Adipocyte (in vitro differentiated cells): ENCODE data around the gene PDE3B.

ENCODE experiments used
- DNase-seq: peaks from one replicate; pipeline ENCODE4 v3.0.0-alpha.2; 2015; ENCODE audit warnings: low read depth
- H3K27me3 ChIP-seq: replicated peaks from 2 replicates; pipeline ENCODE4 v1.7.0; 2013; ENCODE audit warnings: mild to moderate bottlenecking, low read length, moderate library complexity; ENCODE audit not compliant: control insufficient read depth, insufficient read depth
- H3K36me3 ChIP-seq: 2 replicates; pipeline ENCODE4 v1.7.0; 2013; ENCODE audit warnings: low read length, mild to moderate bottlenecking, moderate library complexity; ENCODE audit not compliant: control insufficient read depth, insufficient read depth, severe bottlenecking
- H3K4me1 ChIP-seq: 2 replicates; pipeline ENCODE4 v1.7.0; 2013; ENCODE audit warnings: mild to moderate bottlenecking, low read length, moderate library complexity; ENCODE audit not compliant: control insufficient read depth, insufficient read depth
- H3K4me3 ChIP-seq: 2 replicates; pipeline ENCODE4 v1.7.0; 2013; ENCODE audit warnings: mild to moderate bottlenecking, low read length, moderate library complexity
- H3K9ac ChIP-seq: 2 replicates; pipeline ENCODE4 v1.7.0; 2013; ENCODE audit warnings: mild to moderate bottlenecking, low read length, moderate library complexity
- H3K9me3 ChIP-seq: 2 replicates; pipeline ENCODE4 v1.7.0; 2013; ENCODE audit warnings: mild to moderate bottlenecking, low read length, moderate library complexity; ENCODE audit not compliant: control insufficient read depth

PDE3B gene

DNA sequence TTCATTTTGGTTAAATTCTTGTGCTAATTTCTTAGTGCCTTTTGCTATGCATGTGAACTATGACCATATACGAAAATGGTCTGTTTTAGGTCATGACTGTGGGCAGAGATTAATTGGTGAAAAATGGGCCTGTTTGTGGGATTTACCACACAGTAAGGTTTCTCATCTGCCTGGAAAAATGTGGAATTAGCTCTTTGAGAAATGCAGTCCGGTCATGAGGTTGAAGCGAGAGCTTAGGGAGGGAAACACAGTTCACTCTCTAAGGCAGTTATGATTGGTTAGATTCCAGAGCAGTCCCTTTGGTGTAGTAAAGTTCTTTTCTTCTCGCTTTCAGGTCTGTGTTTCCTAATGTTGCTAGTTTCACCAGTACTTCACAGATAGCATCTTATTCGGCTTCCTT lies 1.2 kb upstream of the PDE3B start:
- Histone ChIP-seq H3K9me3 (no peaks in the 10 kb centered on the region), H3K27me3 (no peaks in the 10 kb centered on the region), H3K4me1 (peaks cover 8% of the 10 kb centered on the region), H3K36me3 (no peaks in the 10 kb centered on the region), H3K4me3 (peak overlapping the region; percentile 91), H3K9ac (no peak overlapping the region)
- DNase-seq, result no peak

DNA sequence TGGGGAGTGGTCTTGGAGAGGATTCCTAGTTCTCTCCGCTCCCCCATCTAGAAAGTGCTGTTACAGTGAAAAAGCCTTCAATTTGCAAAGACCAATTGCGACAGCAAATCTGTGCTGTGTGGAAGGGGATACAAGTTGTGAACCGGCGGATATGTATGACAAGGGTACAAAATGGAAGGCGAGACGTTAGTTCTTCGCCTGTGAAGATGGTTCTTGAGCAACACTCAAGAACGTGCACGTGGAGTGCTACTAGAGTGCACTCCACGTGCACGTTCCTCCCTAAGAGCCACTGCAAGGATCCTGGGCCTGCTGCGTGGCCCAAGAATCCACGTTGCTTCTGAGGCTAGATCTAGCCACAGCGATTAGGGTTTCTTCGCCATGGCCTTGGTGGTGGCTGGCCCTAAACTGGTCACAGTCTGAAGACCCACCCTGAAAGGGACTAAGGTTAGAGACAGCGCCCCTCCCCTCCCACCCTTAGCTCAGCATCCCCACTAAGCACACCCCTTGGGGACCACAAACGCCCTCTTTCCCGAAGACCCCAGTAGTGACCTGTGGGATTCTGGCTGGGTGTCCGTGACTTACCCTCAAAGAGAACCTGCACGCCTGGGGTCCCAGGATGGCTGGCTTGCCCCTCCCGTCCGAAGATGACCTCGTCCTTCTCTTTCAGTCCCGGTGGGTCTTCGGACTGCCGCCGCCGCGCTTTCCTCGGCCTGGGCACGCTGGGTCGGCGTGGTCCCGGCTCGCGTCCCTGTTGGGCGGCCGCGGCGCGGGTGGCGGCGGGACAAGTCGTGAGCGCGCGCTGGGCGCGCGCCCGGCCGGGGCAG lies 519 bp upstream of the PDE3B start:
- DNase-seq, result no peak
- Histone ChIP-seq H3K9ac (peak overlapping the region; percentile 65), H3K27me3 (no peaks in the 10 kb centered on the region), H3K9me3 (no peaks in the 10 kb centered on the region), H3K4me1 (peaks cover 8% of the 10 kb centered on the region), H3K4me3 (peak overlapping the region; percentile 91), H3K36me3 (no peaks in the 10 kb centered on the region)

DNA sequence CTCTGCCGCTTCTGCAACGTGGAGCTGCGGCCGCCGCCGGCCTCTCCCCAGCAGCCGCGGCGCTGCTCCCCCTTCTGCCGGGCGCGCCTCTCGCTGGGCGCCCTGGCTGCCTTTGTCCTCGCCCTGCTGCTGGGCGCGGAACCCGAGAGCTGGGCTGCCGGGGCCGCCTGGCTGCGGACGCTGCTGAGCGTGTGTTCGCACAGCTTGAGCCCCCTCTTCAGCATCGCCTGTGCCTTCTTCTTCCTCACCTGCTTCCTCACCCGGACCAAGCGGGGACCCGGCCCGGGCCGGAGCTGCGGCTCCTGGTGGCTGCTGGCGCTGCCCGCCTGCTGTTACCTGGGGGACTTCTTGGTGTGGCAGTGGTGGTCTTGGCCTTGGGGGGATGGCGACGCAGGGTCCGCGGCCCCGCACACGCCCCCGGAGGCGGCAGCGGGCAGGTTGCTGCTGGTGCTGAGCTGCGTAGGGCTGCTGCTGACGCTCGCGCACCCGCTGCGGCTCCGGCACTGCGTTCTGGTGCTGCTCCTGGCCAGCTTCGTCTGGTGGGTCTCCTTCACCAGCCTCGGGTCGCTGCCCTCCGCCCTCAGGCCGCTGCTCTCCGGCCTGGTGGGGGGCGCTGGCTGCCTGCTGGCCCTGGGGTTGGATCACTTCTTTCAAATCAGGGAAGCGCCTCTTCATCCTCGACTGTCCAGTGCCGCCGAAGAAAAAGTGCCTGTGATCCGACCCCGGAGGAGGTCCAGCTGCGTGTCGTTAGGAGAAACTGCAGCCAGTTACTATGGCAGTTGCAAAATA lies 816 bp downstream of the PDE3B start:
- H3K4me3 ChIP-seq, result peak overlapping the region; percentile 91
- H3K9me3 ChIP-seq, result no peaks in the 10 kb centered on the region
- H3K27me3 ChIP-seq, result no peaks in the 10 kb centered on the region
- no peaks in the 10 kb centered on the region for H3K36me3 ChIP-seq
- peak overlapping the region; percentile 87 for H3K9ac ChIP-seq
- peak; percentile 61 for DNase-seq
- H3K4me1 ChIP-seq, result peaks cover 6% of the 10 kb centered on the region

DNA sequence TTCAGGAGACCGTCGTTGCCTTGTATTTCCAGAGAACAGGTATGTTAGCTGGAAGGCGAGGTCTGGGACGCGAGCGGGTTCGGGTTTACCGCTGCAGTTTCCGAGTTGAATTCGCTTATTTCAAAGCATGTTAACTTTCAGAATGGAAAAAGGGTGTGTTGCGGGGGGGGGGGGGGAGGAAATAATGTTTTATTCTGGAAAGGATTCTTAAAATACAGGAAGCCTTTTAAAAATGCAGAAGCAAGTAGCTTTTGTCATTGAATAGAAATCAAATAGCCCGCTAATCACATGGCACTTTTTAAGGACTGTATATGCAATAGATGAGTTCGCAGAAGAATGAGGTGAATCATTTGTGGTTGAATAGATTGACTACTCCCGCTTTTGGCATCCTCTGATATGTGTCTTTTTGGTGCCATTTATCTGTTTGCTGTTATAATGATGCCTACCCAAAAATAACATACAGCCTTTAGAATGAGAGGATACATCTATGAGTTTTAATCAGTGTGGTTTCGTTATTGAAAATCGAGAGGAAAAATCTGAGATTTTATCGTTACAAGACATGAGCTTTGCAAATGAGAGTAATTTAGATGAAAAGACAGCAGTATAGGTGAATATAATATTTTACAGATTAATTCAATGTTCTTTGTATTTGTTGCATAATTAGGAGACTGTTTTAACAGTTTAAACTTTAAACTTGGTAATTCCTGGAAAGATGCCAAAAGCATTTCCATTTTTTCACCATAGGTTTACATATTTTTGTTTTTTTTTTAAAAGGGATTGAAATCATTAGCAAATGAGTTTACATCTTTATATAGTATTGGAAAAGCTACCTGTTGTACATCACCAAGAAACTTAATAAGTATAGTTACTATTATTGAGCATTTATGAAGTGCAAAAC lies 1.7 kb downstream of the PDE3B start:
- peaks cover 6% of the 10 kb centered on the region for H3K4me1 ChIP-seq
- peak overlapping the region; percentile 87 for H3K9ac ChIP-seq
- peak; percentile 35 for DNase-seq
- H3K27me3 ChIP-seq, result no peaks in the 10 kb centered on the region
- H3K4me3 ChIP-seq, result peak overlapping the region; percentile 91
- H3K36me3 ChIP-seq, result no peaks in the 10 kb centered on the region
- no peaks in the 10 kb centered on the region for H3K9me3 ChIP-seq

DNA sequence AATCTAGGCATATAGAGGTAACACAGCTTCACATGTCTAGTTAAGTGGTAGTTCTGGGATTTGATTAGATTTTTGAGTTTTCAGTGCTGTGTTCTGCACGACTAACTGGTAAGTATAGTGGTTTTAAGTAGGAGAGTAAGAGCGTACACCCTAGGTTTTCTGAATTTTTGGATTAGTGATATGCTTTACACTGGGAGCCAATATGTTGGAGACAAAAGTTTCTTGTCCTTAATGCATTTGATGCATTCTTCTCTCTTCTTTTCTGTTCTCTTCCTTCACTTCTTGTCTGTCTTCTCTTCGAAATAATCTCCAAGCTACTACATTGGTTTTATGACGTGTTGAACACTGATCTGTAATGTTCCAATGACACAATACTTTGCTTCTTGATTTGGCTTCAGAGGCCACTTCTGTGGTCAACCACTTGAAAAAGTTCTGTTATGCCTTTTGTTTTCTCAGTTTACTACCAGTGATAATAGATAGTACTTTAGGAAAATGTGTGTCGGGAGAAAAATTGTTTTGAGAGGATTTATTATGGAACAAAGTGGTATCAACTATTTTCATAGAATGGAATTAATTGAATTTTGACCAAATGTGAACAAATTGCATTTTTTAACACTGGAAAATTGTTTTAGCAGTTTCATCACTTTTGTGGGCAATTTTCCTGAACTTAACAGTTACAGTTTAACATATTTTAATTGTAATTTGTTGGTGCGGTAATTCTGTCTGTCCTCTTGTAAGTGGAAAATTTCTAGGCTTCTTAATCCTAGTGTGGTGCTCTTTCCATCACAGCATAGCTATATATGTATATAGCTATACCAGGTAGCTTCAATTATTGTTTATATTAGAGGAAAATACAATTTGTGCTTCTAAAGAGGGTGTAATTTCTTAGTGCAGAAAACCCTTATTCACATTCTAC lies 2.6 kb downstream of the PDE3B start:
- DNase-seq, result no peak
- no peaks in the 10 kb centered on the region for H3K9me3 ChIP-seq
- H3K36me3 ChIP-seq, result peaks cover 6% of the 10 kb centered on the region
- H3K4me3 ChIP-seq, result peak overlapping the region; percentile 91
- H3K4me1 ChIP-seq, result peaks cover 6% of the 10 kb centered on the region
- peak overlapping the region; percentile 87 for H3K9ac ChIP-seq
- H3K27me3 ChIP-seq, result no peaks in the 10 kb centered on the region

DNA sequence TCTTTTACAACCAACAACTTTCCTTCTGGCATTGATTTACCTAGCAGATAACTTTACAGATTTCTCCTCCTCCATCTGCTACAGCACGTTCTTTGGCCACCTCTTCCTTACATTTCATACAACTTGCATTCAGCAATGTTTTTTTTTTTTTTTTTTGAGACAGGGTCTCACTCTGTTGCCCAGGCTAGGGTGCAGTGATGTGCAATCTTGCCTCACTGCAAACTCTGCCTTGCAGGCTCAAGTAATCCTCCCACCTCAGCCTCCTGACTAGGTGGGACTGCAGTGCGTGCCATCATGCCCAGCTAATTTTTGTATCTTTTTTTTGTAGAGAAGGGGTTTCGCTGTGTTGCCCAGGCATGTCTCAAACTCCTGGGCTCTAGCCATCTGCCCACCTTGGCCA lies 6.5 kb downstream of the PDE3B start:
- H3K4me1 ChIP-seq, result no peaks in the 10 kb centered on the region
- no peaks in the 10 kb centered on the region for H3K9me3 ChIP-seq
- H3K4me3 ChIP-seq, result peak overlapping the region; percentile 91
- H3K9ac ChIP-seq, result peak overlapping the region; percentile 87
- no peak for DNase-seq
- H3K36me3 ChIP-seq, result peaks cover 7% of the 10 kb centered on the region
- no peaks in the 10 kb centered on the region for H3K27me3 ChIP-seq

DNA sequence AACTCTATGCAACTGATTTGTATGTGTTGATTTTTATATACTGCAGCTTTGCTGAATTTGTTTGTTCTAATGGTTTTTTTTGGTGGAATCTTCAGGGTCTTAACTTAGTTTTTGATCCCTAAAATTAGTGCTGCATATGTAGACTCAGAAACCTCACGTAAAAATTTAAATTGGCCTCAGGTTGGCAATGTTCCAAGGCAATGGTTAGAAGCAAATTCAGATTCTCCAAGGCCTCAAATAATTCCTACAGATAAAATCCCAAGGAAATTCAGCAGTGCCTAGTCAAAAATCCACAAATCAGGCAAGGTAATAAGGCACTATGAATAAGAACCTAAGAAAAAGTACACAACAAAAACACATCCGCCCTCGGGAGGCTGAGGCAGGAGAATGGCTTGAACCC lies 9.5 kb downstream of the PDE3B start:
- no peak overlapping the region for H3K4me3 ChIP-seq
- H3K36me3 ChIP-seq, result peaks cover 7% of the 10 kb centered on the region
- no peak overlapping the region for H3K9ac ChIP-seq
- H3K9me3 ChIP-seq, result no peaks in the 10 kb centered on the region
- peaks cover 12% of the 10 kb centered on the region for H3K4me1 ChIP-seq
- H3K27me3 ChIP-seq, result no peaks in the 10 kb centered on the region
- no peak for DNase-seq

DNA sequence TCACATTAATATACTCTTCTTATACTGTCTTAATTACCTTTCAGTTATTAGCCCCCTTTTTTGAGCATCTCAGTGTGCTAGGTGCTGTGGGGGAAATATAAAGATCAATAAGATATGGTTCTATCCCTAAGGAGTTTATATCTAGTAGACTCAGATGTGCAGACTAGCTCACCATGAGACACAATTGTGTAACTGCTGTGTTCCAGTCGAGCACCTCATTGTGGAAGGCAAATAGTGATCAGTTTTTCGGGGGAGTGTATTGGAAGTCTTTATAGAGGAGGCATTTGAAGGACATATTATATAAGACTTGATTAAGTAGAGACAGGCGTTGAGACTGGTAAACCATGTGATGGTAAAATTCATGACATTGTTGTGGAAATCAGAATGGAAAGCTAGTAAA lies 11.8 kb downstream of the PDE3B start:
- peaks cover 12% of the 10 kb centered on the region for H3K4me1 ChIP-seq
- H3K36me3 ChIP-seq, result peaks cover 12% of the 10 kb centered on the region
- no peak for DNase-seq
- H3K9ac ChIP-seq, result no peak overlapping the region
- H3K4me3 ChIP-seq, result no peak overlapping the region
- H3K9me3 ChIP-seq, result no peaks in the 10 kb centered on the region
- no peaks in the 10 kb centered on the region for H3K27me3 ChIP-seq

DNA sequence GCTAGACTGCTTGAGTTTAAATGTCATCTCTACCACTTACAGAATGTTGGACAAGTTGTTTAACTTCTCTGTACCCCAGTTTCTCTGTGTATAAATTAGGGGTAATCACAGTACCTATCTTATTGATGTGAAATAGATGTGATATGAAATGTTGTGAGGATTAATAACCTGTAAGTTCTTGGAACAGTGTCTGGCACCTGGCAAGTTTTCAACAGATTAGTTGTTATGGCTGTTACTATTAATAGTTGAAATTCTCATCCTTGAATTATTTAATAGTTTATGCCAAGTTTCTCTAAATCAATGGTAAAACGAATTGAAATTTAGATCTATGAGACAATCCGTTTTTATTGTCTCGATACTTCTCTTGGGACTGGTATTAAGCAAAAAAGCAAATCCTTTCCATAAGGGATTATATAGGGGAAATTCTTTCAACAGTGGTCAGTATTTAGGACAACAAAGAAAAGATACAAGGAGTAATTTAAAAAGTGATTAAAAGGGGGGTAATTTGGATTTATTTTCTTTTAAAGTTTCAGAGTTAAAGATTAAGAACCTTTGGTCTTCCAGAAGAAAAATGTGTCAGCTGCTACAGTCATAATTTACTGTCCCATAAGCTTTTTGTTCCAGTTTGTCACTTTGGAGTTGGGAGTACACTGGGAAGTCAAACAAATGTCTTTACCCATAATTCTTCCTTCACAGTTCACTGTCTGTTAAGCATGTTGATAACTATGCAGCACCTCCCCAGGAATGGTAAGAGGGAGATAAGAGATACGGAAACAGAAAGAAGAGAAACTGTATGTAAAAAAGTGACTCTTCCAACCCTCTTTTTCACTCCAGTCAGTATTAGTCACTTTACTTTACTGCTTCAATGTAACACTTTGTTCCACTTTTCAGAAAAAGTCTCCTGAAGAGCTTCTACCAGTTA lies 13.2 kb downstream of the PDE3B start:
- Histone ChIP-seq H3K9me3 (no peaks in the 10 kb centered on the region), H3K9ac (no peak overlapping the region), H3K36me3 (peaks cover 9% of the 10 kb centered on the region), H3K4me1 (peaks cover 12% of the 10 kb centered on the region), H3K4me3 (no peak overlapping the region), H3K27me3 (no peaks in the 10 kb centered on the region)
- DNase-seq, result no peak
